Neuronal stem cell (in vitro differentiated cells): ENCODE results near the gene MKLN1.

Experiments
- DNase-seq: peaks from one replicate; pipeline ENCODE4 v3.0.0-alpha.2; 2013; ENCODE audit warnings: low spot score
- H2AFZ ChIP-seq: one replicate; pipeline ENCODE4 v1.6.1; 2013; ENCODE audit warnings: mild to moderate bottlenecking, low read length, inconsistent platforms
- H2AK5ac ChIP-seq: 2 replicates; pipeline ENCODE4 v1.6.1; 2013; ENCODE audit warnings: low read depth, mild to moderate bottlenecking, inconsistent platforms, low read length, moderate library complexity, mixed read lengths
- H2BK120ac ChIP-seq: 2 replicates; pipeline ENCODE4 v1.6.1; 2013; ENCODE audit warnings: low read depth, mild to moderate bottlenecking, inconsistent platforms, low read length, moderate library complexity, mixed read lengths
- H2BK12ac ChIP-seq: one replicate; pipeline ENCODE4 v1.6.1; 2013; ENCODE audit warnings: low read length, inconsistent platforms
- H2BK15ac ChIP-seq: 2 replicates; pipeline ENCODE4 v1.6.1; 2013; ENCODE audit warnings: mild to moderate bottlenecking, low read length, inconsistent platforms, mixed read lengths
- H2BK5ac ChIP-seq: one replicate; pipeline ENCODE4 v1.6.1; 2013; ENCODE audit warnings: inconsistent platforms, mild to moderate bottlenecking, low read length, moderate library complexity
- H3K14ac ChIP-seq: one replicate; pipeline ENCODE4 v1.6.1; 2013; ENCODE audit warnings: low read length, inconsistent platforms
- H3K18ac ChIP-seq: 2 replicates; pipeline ENCODE4 v1.6.1; 2013; ENCODE audit warnings: low read length, inconsistent platforms
- H3K23ac ChIP-seq: 2 replicates; pipeline ENCODE4 v1.6.1; 2013; ENCODE audit warnings: low read depth, mild to moderate bottlenecking, mixed read lengths, low read length, inconsistent platforms; ENCODE audit not compliant: poor library complexity
- H3K27ac ChIP-seq: replicated peaks from 3 replicates; pipeline ENCODE4 v1.5.1; 2013; ENCODE audit warnings: low read length, inconsistent platforms
- H3K27me3 ChIP-seq, 3 experiments: 2 replicates each; pipeline ENCODE4 v1.6.1; 2013; ENCODE audit warnings: low read length in 3 of 3, mild to moderate bottlenecking in 2 of 3, inconsistent platforms in 1 of 3, low read depth in 1 of 3, mixed read lengths in 1 of 3, moderate library complexity in 1 of 3; ENCODE audit not compliant: control insufficient read depth in 3 of 3, insufficient read depth in 3 of 3
- H3K36me3 ChIP-seq, 2 donors: replicated peaks in 1 of 2; 2 replicates each; pipeline ENCODE4 v1.6.1; 2013; ENCODE audit warnings: low read length in 2 of 2; ENCODE audit not compliant: control insufficient read depth in 2 of 2, insufficient read depth in 2 of 2
- H3K4ac ChIP-seq: 2 replicates; pipeline ENCODE4 v1.6.1; 2013; ENCODE audit warnings: inconsistent platforms, mild to moderate bottlenecking, low read length, moderate library complexity
- H3K4me1 ChIP-seq, 2 donors: 1 replicate in 1 of 2; 2 replicates in 1 of 2; pipeline ENCODE4 v1.6.1; 2013; ENCODE audit warnings: low read length in 2 of 2, low read depth in 1 of 2; ENCODE audit not compliant: control insufficient read depth in 2 of 2, insufficient read depth in 1 of 2
- H3K4me2 ChIP-seq: one replicate; pipeline ENCODE4 v1.6.1; 2013; ENCODE audit warnings: mild to moderate bottlenecking, low read length, inconsistent platforms; ENCODE audit not compliant: insufficient read depth, poor library complexity, severe bottlenecking
- H3K4me3 ChIP-seq, 2 donors: 2 replicates each; pipeline ENCODE4 v1.5.1; 2013; ENCODE audit warnings: low read length in 2 of 2, mild to moderate bottlenecking in 2 of 2, inconsistent platforms in 1 of 2, moderate library complexity in 1 of 2
- H3K79me1 ChIP-seq: one replicate; pipeline ENCODE4 v1.6.1; 2013; ENCODE audit warnings: low read depth, mild to moderate bottlenecking, inconsistent platforms, low read length, moderate library complexity
- H3K9ac ChIP-seq: one replicate; pipeline ENCODE4 v1.6.1; 2013; ENCODE audit warnings: mild to moderate bottlenecking, low read depth, low read length, inconsistent platforms; ENCODE audit not compliant: poor library complexity
- H3K9me3 ChIP-seq, 2 donors: replicated peaks in 1 of 2; 2 replicates each; pipeline versions ENCODE3 to v1.6.1; 2013; ENCODE audit warnings: low read length in 2 of 2, mild to moderate bottlenecking in 2 of 2, inconsistent platforms in 1 of 2, low read depth in 1 of 2, mixed read lengths in 1 of 2, moderate library complexity in 1 of 2; ENCODE audit not compliant: control insufficient read depth in 2 of 2, insufficient read depth in 1 of 2
- H4K8ac ChIP-seq: one replicate; pipeline ENCODE4 v1.6.1; 2013; ENCODE audit warnings: low read depth, mild to moderate bottlenecking, inconsistent platforms, low read length, moderate library complexity
- H4K91ac ChIP-seq: one replicate; pipeline ENCODE4 v1.6.1; 2013; ENCODE audit warnings: low read length, low read depth, mild to moderate bottlenecking, inconsistent platforms; ENCODE audit not compliant: poor library complexity
- WGBS, 2 donors: extraction: QIAGEN DNeasy Blood & Tissue Kit; methylation state at CpG; one replicate each; pipeline ENCODE4 v1.1.7; 2013; ENCODE audit warnings: missing lambda C conversion rate in 2 of 2, mixed read lengths in 1 of 2; ENCODE audit not compliant: insufficient read length in 2 of 2, insufficient replicate concordance in 1 of 2; ENCODE audit errors: extremely low coverage in 2 of 2; 5-methylcytosine and 5-hydroxymethylcytosine counted together

MKLN1 gene

DNA sequence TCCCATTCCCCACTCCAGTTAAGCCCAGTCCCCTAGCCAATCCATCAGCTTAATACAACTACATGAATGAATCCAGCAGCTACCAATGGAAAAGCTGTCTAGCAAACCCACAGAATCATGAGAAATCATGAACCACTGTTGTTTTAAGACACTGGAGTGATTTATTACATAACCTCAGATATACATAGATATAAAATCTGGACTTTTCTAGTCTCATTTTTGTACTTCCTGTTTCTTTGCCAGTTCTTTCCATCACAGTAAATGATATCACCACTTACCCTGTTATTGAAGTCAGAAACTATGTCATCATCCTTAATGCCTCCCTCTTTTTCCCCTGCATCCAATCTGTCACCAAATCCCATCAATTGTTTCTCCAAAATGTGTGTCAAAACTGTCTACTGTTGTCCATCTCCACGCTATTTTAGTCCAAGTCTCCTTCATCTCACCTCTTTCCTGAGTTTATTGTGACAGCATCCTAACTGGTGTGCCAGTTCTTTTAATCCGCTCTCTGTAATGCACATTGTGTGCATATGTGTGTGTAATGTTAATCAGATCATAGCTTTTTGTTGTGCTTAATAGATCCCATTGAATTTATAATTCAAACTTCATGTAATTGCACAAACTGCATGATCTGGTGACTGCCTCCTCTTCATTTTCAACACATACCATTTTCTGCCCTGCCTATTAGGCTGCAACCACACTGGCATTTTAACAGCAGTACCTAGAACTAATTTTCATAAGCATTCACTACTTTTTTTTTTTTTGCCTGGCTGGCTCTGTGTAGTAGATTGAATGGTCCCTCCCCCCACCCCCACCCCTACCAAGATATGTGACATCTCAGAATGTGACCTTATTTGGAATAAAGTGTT, 56.0 kb downstream of the MKLN1 start:
- DNase-seq, result no peak
- no peak overlapping the region for H3K18ac ChIP-seq
- H3K9ac ChIP-seq, result no peak overlapping the region
- H3K4me3 ChIP-seq, result no peak overlapping the region
- no peak overlapping the region for H3K4ac ChIP-seq
- no peak overlapping the region for H3K14ac ChIP-seq
- no peaks in the 10 kb centered on the region for H3K79me1 ChIP-seq
- no peak overlapping the region for H2BK12ac ChIP-seq
- no peak overlapping the region for H3K27ac ChIP-seq
- WGBS, 2 donors, result no CpG with 5 or more reads among the region's 2 CpGs
- no peaks in the 10 kb centered on the region for H3K27me3 ChIP-seq
- no peak overlapping the region for H4K8ac ChIP-seq
- no peak overlapping the region for H2BK120ac ChIP-seq
- H3K23ac ChIP-seq, result no peak overlapping the region
- no peaks in the 10 kb centered on the region for H3K4me1 ChIP-seq
- no peak overlapping the region for H4K91ac ChIP-seq
- H2AFZ ChIP-seq, result no peak overlapping the region
- no peak overlapping the region for H2BK15ac ChIP-seq
- peaks cover 0 to 23% of the 10 kb centered on the region in 2 donors for H3K36me3 ChIP-seq
- peaks cover 0 to 3% of the 10 kb centered on the region in 2 donors for H3K9me3 ChIP-seq
- no peak overlapping the region for H2AK5ac ChIP-seq
- H2BK5ac ChIP-seq, result no peak overlapping the region
- no peak overlapping the region for H3K4me2 ChIP-seq

DNA sequence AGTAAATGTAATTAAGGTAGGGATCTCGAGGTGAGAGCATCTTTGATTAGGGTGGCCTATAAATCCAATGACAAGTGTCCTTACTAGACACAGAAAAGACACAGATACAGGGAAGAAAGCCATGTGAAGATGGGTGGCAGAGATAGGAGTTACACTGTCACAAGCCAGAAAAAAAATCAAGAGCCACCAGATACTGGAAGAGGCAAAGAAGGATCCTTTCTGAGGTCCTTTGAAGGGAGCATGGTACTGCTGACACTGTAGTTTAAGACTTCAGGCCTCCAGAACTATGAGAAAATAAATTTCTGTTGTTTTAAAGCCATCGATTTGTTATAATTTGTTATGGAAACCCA, 56.6 kb downstream of the MKLN1 start:
- no CpG with 5 or more reads among the region's 2 CpGs for WGBS, 2 donors

DNA sequence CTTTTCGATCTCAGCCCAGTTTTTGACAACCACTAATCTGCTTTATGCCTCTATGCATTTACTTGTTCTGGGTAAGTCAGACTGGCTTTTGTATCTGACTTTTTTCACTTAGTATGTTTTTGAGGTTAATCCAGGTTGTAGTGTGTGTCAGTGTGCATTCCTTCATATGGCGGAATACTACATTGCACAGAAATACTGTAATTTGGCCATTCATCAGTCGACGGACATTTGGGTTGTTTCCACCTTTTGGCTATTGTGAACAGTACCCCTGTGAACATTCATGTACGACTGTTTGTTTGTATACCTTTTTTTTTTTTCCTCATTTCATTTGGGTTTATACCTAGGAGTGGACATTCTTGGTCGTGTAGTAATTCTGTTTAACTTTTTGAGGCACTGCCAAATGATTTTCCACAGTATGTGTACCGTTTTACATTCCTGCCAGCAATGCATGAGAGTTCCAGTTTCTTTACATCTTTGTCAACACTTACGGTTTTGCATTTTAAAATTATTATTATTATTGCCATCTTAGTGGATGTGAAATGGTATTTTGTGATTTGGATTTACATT, 57.4 kb downstream of the MKLN1 start:
- no peak overlapping the region for H4K91ac ChIP-seq
- H2BK120ac ChIP-seq, result no peak overlapping the region
- no peak overlapping the region for H3K27ac ChIP-seq
- H3K4me2 ChIP-seq, result no peak overlapping the region
- no peaks in the 10 kb centered on the region for H3K79me1 ChIP-seq
- no peak overlapping the region for H3K4me3 ChIP-seq
- H4K8ac ChIP-seq, result no peak overlapping the region
- H3K18ac ChIP-seq, result no peak overlapping the region
- no peak overlapping the region for H3K4ac ChIP-seq
- no peak overlapping the region for H2BK15ac ChIP-seq
- H3K36me3 ChIP-seq, result peaks cover 0 to 25% of the 10 kb centered on the region in 2 donors
- H2BK5ac ChIP-seq, result no peak overlapping the region
- H3K23ac ChIP-seq, result no peak overlapping the region
- no peak overlapping the region for H2BK12ac ChIP-seq
- no peak overlapping the region for H3K14ac ChIP-seq
- no peaks in the 10 kb centered on the region for H3K27me3 ChIP-seq
- H2AFZ ChIP-seq, result no peak overlapping the region
- no peak overlapping the region for H2AK5ac ChIP-seq
- no peaks in the 10 kb centered on the region for H3K4me1 ChIP-seq
- no peak for DNase-seq
- H3K9ac ChIP-seq, result no peak overlapping the region
- no CpG with 5 or more reads among the region's 8 CpGs for WGBS, 2 donors
- peaks cover 0 to 3% of the 10 kb centered on the region in 2 donors for H3K9me3 ChIP-seq

More for the DNA sequence above, 56.6 kb downstream of the MKLN1 start:
- H3K9ac ChIP-seq, result no peak overlapping the region
- no peaks in the 10 kb centered on the region for H3K4me1 ChIP-seq
- H2BK15ac ChIP-seq, result no peak overlapping the region
- H3K4me2 ChIP-seq, result no peak overlapping the region
- H4K91ac ChIP-seq, result no peak overlapping the region
- H3K79me1 ChIP-seq, result no peaks in the 10 kb centered on the region
- H3K27ac ChIP-seq, result no peak overlapping the region
- no peak overlapping the region for H2AK5ac ChIP-seq
- H2AFZ ChIP-seq, result no peak overlapping the region
- H4K8ac ChIP-seq, result no peak overlapping the region
- no peak overlapping the region for H2BK12ac ChIP-seq
- H2BK5ac ChIP-seq, result no peak overlapping the region
- H3K36me3 ChIP-seq, result peaks cover 0 to 24% of the 10 kb centered on the region in 2 donors
- H3K14ac ChIP-seq, result no peak overlapping the region
- H3K23ac ChIP-seq, result no peak overlapping the region
- DNase-seq, result no peak
- peaks cover 0 to 3% of the 10 kb centered on the region in 2 donors for H3K9me3 ChIP-seq
- H3K27me3 ChIP-seq, result no peaks in the 10 kb centered on the region
- H3K4ac ChIP-seq, result no peak overlapping the region
- no peak overlapping the region for H3K4me3 ChIP-seq
- H3K18ac ChIP-seq, result no peak overlapping the region
- no peak overlapping the region for H2BK120ac ChIP-seq

DNA sequence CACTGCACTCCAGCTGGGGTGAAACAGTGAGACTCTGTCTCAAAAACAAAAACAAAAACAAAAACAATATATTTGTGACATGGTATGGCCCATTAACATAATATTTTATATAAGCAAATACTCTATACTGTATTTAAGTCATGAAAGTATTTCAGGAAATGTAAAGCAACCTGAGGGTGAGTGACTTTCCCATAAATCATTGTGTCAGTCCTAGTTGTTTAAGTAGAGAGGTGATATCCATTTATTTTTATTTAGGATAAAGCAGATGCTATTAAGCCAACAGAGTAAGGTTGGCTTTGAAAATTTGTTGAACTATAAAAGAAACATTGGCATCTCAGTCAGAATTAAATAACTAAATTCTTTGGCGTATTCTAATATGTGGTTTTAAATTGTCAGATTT, 60.5 kb downstream of the MKLN1 start:
- Histone ChIP-seq H3K23ac (no peak overlapping the region), H3K4ac (no peak overlapping the region), H3K9me3 (no peaks in the 10 kb centered on the region), H3K9ac (no peak overlapping the region), H3K79me1 (no peaks in the 10 kb centered on the region), H3K4me3 (no peak overlapping the region), H2BK12ac (no peak overlapping the region), H2AK5ac (no peak overlapping the region), H4K8ac (no peak overlapping the region), H2AFZ (no peak overlapping the region), H3K14ac (no peak overlapping the region), H3K27me3 (no peaks in the 10 kb centered on the region), H2BK5ac (no peak overlapping the region), H3K27ac (no peak overlapping the region), H4K91ac (no peak overlapping the region), H2BK120ac (no peak overlapping the region), H2BK15ac (no peak overlapping the region), H3K4me2 (no peak overlapping the region), H3K4me1 (no peaks in the 10 kb centered on the region), H3K36me3 (peaks cover 0 to 41% of the 10 kb centered on the region in 2 donors), H3K18ac (no peak overlapping the region)
- no peak for DNase-seq
- no CpG with 5 or more reads among the region's 1 CpG for WGBS, 2 donors
